HL-60 (cell line): ENCODE results near the gene GK2.

Experiments
- CTCF ChIP-seq: IDR thresholded peaks from one replicate; pipeline ENCODE4 v1.5.1; 2011; ENCODE audit warnings: low read length, control low read depth, inconsistent platforms; ENCODE audit not compliant: insufficient read depth
- GABPA ChIP-seq: IDR thresholded peaks from 2 replicates; pipeline ENCODE4 v1.6.1; 2012; ENCODE audit warnings: low read depth
- POLR2AphosphoS5 ChIP-seq: IDR thresholded peaks from 2 replicates; pipeline ENCODE4 v1.6.1; 2012; ENCODE audit warnings: low read depth
- REST ChIP-seq: IDR thresholded peaks from 2 replicates; pipeline ENCODE4 v1.6.1; 2012; ENCODE audit warnings: low read depth; ENCODE audit not compliant: insufficient replicate concordance

GRCh38 chr4:79421483-79421882 is 13.5 kb upstream of the GK2 start:
- TF ChIP-seq CTCF: no peak
- TF ChIP-seq POLR2AphosphoS5: no peak
- no peak for TF ChIP-seq REST
- TF ChIP-seq GABPA: no peak
